Endothelial cell of umbilical vein (primary cell): ENCODE results near the gene JMJD8. TPM values are rescaled to one million over a fixed set of nuclear protein-coding genes. Genes with fewer than 3 reads are reported as not detected.

Experiments used
- BruUV-seq: library from RNA; stranded (reverse); fragments of 400-500 nt; replicated peaks from 2 replicates; lab custom pipeline; 2021; lab: Mats Ljungman, UMichigan
- CTCF ChIA-PET: fragments of 300-600, 350-600 bp; sonication (Branson Sonifier 250); formaldehyde crosslinking; loops from one replicate; lab custom pipeline; 2021; ENCODE audit warnings: antibody characterized with exemption, inconsistent platforms; lab: Charles Lee
- POLR2A ChIA-PET: fragments of 300-600, 350-600 bp; sonication (Branson Sonifier 250); formaldehyde crosslinking; loops from one replicate; lab custom pipeline; 2021; ENCODE audit warnings: antibody characterized with exemption, inconsistent platforms; lab: Charles Lee
- DNase-seq: peaks from one replicate; pipeline ENCODE4 v3.0.0-alpha.2; 2011; ENCODE audit warnings: low read depth, low spot score
- FAIRE-seq: peaks from 2 replicates; lab custom pipeline; 2011; peaks lifted over from hg19 to GRCh38; lab: Jason Lieb, UNC
- H2AFZ ChIP-seq: 2 replicates; pipeline ENCODE4 v1.6.0; 2012; ENCODE audit warnings: low read depth, low read length, control low read depth, inconsistent platforms
- H3K27ac ChIP-seq: 2 replicates; pipeline ENCODE4 v1.5.1; 2011; ENCODE audit warnings: low read depth, mild to moderate bottlenecking, control low read depth, low read length, moderate library complexity; ENCODE audit not compliant: insufficient read depth
- H3K27me3 ChIP-seq, 2 experiments: 2 replicates each; pipeline versions ENCODE4 v1.6.0 to v1.6.1; 2011; ENCODE audit warnings: low read length in 2 of 2, mixed read lengths in 1 of 2; ENCODE audit not compliant: control insufficient read depth in 2 of 2, insufficient read depth in 2 of 2
- H3K36me3 ChIP-seq, 2 experiments: 2 replicates in 1 of 2; 3 replicates in 1 of 2; pipeline ENCODE4 v1.5.1; 2011; ENCODE audit warnings: low read length in 2 of 2, mild to moderate bottlenecking in 1 of 2, moderate library complexity in 1 of 2; ENCODE audit not compliant: control insufficient read depth in 2 of 2, insufficient read depth in 2 of 2; ENCODE audit errors: extremely low read depth in 1 of 2
- H3K4me1 ChIP-seq: 3 replicates; pipeline ENCODE4 v1.5.1; 2011; ENCODE audit warnings: mild to moderate bottlenecking, low read length; ENCODE audit not compliant: control insufficient read depth, insufficient read depth; ENCODE audit errors: extremely low read depth
- H3K4me2 ChIP-seq: 2 replicates; pipeline ENCODE4 v1.6.1; 2011; ENCODE audit warnings: low read length, control low read depth, mixed read lengths; ENCODE audit not compliant: insufficient read depth
- H3K4me3 ChIP-seq, 3 experiments: fragments of 200-600 bp in 1 of 3; sonication (generic), shearing (Covaris generic) in 1 of 3; replicated peaks in 1 of 3; 2 replicates each; pipeline ENCODE4 v1.5.1; 2011 to 2016; ENCODE audit warnings: control low read depth in 3 of 3, low read length in 3 of 3, mild to moderate bottlenecking in 2 of 3, inconsistent platforms in 1 of 3, low read depth in 1 of 3, moderate library complexity in 1 of 3; ENCODE audit not compliant: insufficient read depth in 1 of 3
- H3K79me2 ChIP-seq: 2 replicates; pipeline ENCODE4 v1.6.0; 2012; ENCODE audit warnings: low read length, inconsistent platforms; ENCODE audit not compliant: control insufficient read depth, insufficient read depth
- H3K9ac ChIP-seq: replicated peaks from 2 replicates; pipeline ENCODE3; 2011; ENCODE audit warnings: low read length, control low read depth; ENCODE audit not compliant: insufficient read depth; ENCODE audit errors: extremely low read depth
- H3K9me1 ChIP-seq: replicated peaks from 3 replicates; pipeline ENCODE4 v1.6.0; 2011; ENCODE audit warnings: mild to moderate bottlenecking, low read length; ENCODE audit not compliant: control insufficient read depth, insufficient read depth; ENCODE audit errors: extremely low read depth
- H3K9me3 ChIP-seq: replicated peaks from 2 replicates; pipeline ENCODE4 v1.5.1; 2012; ENCODE audit warnings: low read length, inconsistent platforms; ENCODE audit not compliant: control insufficient read depth, insufficient read depth
- H4K20me1 ChIP-seq: replicated peaks from 2 replicates; pipeline ENCODE3; 2011; ENCODE audit warnings: mild to moderate bottlenecking, low read length; ENCODE audit not compliant: control insufficient read depth, insufficient read depth; ENCODE audit errors: extremely low read depth
- CTCF ChIP-seq, 2 donors: IDR thresholded peaks; 1 replicate in 1 of 2; 2 replicates in 1 of 2; pipeline ENCODE4 v1.5.1; 2011; ENCODE audit warnings: low read length in 2 of 2, mild to moderate bottlenecking in 2 of 2, moderate library complexity in 2 of 2, control low read depth in 1 of 2, inconsistent platforms in 1 of 2, low read depth in 1 of 2; ENCODE audit not compliant: insufficient read depth in 1 of 2; ENCODE audit errors: extremely low read depth in 1 of 2
- EZH2 ChIP-seq: IDR thresholded peaks from 2 replicates; pipeline ENCODE4 v1.6.1; 2012; ENCODE audit warnings: borderline replicate concordance, low read depth, mild to moderate bottlenecking, moderate library complexity, low read length, inconsistent platforms; ENCODE audit not compliant: severe bottlenecking
- JUN ChIP-seq: IDR thresholded peaks from 2 replicates; pipeline ENCODE4 v1.6.1; 2011; ENCODE audit warnings: borderline replicate concordance, low read depth; ENCODE audit not compliant: insufficient read length, insufficient read depth
- MAX ChIP-seq: IDR thresholded peaks from 2 replicates; pipeline ENCODE4 v1.6.1; 2011; ENCODE audit not compliant: insufficient read depth, insufficient read length
- MYC ChIP-seq: IDR thresholded peaks from one replicate; pipeline ENCODE4 v1.6.1; 2011; ENCODE audit warnings: mild to moderate bottlenecking, low read depth, low read length
- POLR2A ChIP-seq: IDR thresholded peaks from 2 replicates; pipeline ENCODE4 v1.6.1; 2012; ENCODE audit warnings: low read depth, mild to moderate bottlenecking, control low read depth, low read length
- POLR2AphosphoS5 ChIP-seq: IDR thresholded peaks from 2 replicates; pipeline ENCODE4 v1.6.1; 2012; ENCODE audit warnings: low read depth, mild to moderate bottlenecking, control low read depth, low read length, moderate library complexity; ENCODE audit not compliant: insufficient read depth
- dilution Hi-C: fragments of 300-500 bp; cut with MboI; formaldehyde crosslinking; loops from one replicate; pipeline ENCODE4 v1.15.0; 2019; ENCODE audit warnings: low sequenced_read_pairs; ENCODE audit not compliant: extremely low pct_ligation_motif_present
- intact Hi-C: fragments of 100-400 bp; cut with micrococcal nuclease; formaldehyde crosslinking; loops from one replicate; pipeline ENCODE4 v1.10.0; 2022
- polyA plus RNA-seq, 4 experiments: library from polyadenylated mRNA; depleted of rRNA in 3 of 4; stranded (reverse) in 3 of 4; unstranded in 1 of 4; fragments of >200 nt; gene quantifications; 2 replicates each; pipeline versions ENCODE4 v1.2.1 to v1.2.3, GENCODE V29; 2011 to 2012; ENCODE audit warnings: missing spikeins in 1 of 4
- total RNA-seq: library from RNA; stranded (reverse); gene quantifications from 2 replicates; pipeline ENCODE4 v1.2.3, GENCODE V29; 2021

The JMJD8 gene
- total and polyA plus RNA-seq, 2 donors (not counting 3 experiments of a cell fraction or from before 2014, with no cell fraction given): 55.1 to 102 TPM

GRCh38 chr16:705431-706188 lies 21.5 kb upstream of the JMJD8 start, which contains the start of gene FBXL16:
TSS of gene FBXL16 (minus strand) at chr16:705801. CDS start at chr16:697405, 8,396 bp downstream.
- ChIA-PET POLR2A (interaction anchor here (0.6 kb wide), 1 partner anchor 363 kb away, joined by 6 read pairs; no protein-coding TSS in a partner anchor), CTCF (interaction anchor here (1.3 kb wide), 1 partner anchor 10 kb away, joined by 5 read pairs; the partner anchor contains the start of gene METRN)
- H3K79me2 ChIP-seq: no peaks in the 10 kb centered on the region
- no peaks in the 10 kb centered on the region for H3K4me1 ChIP-seq
- no peak within 1 kb of the TSS for H3K4me2 ChIP-seq
- intact Hi-C loops: no loop called here
- no peaks in the 10 kb centered on the region for H3K9me1 ChIP-seq
- no TSS peak for BruUV-seq
- H3K9ac ChIP-seq: no peak within 1 kb of the TSS
- TF ChIP-seq JUN: no peak
- peak; percentile 8 for TF ChIP-seq EZH2
- no peak within 1 kb of the TSS for H3K27ac ChIP-seq
- dilution Hi-C loops: no loop called here
- FAIRE-seq: no peak
- H2AFZ ChIP-seq: no peak within 1 kb of the TSS
- no peaks in the 10 kb centered on the region for H3K36me3 ChIP-seq
- no peak for DNase-seq
- H3K27me3 ChIP-seq: peaks cover 38 to 39% of the 10 kb centered on the region in 2 experiments
- H4K20me1 ChIP-seq: no peaks in the 10 kb centered on the region
- H3K9me3 ChIP-seq: no peaks in the 10 kb centered on the region
- H3K4me3 ChIP-seq: no peak within 1 kb of the TSS

GRCh38 chr16:704552-705380 lies 20.6 kb upstream of the JMJD8 start:
- H3K4me1 ChIP-seq: no peaks in the 10 kb centered on the region
- ChIA-PET POLR2A (interaction anchor here (0.6 kb wide), 1 partner anchor 364 kb away, joined by 6 read pairs; no protein-coding TSS in a partner anchor), CTCF (interaction anchor here (1.4 to 2.7 kb wide), 3 partner anchors 15 to 80 kb away, joined by 3 to 8 read pairs (median 4); partner anchors contain the start of genes ANTKMT and WDR24)
- DNase-seq (no peak), FAIRE-seq (no peak)
- TF ChIP-seq POLR2AphosphoS5 (no peak), POLR2A (no peak), MAX (no peak), MYC (no peak), EZH2 (peak; percentile 71), CTCF (IDR thresholded peaks at IDR 0.05; ENCODE audit: extremely low read depth in 1 of 2, insufficient read depth in 1 of 2, low read depth in 1 of 2, low read length in 2 of 2) (no peak), JUN (no peak)
- no peaks in the 10 kb centered on the region for H3K9me1 ChIP-seq
- no peak overlapping the region for H3K4me3 ChIP-seq
- no peaks in the 10 kb centered on the region for H3K9me3 ChIP-seq
- intact Hi-C loops: no loop called here
- H3K36me3 ChIP-seq: no peaks in the 10 kb centered on the region
- H2AFZ ChIP-seq: no peak overlapping the region
- no peak overlapping the region for H3K27ac ChIP-seq
- H3K9ac ChIP-seq: no peak overlapping the region
- no peaks in the 10 kb centered on the region for H4K20me1 ChIP-seq
- peaks cover 39 to 44% of the 10 kb centered on the region in 2 experiments for H3K27me3 ChIP-seq
- H3K4me2 ChIP-seq: no peak overlapping the region
- H3K79me2 ChIP-seq: no peaks in the 10 kb centered on the region
- no TSS peak for BruUV-seq
- dilution Hi-C loops: no loop called here
